ENCODE results near the gene NFKBIE.

NFKBIE gene

DNA sequence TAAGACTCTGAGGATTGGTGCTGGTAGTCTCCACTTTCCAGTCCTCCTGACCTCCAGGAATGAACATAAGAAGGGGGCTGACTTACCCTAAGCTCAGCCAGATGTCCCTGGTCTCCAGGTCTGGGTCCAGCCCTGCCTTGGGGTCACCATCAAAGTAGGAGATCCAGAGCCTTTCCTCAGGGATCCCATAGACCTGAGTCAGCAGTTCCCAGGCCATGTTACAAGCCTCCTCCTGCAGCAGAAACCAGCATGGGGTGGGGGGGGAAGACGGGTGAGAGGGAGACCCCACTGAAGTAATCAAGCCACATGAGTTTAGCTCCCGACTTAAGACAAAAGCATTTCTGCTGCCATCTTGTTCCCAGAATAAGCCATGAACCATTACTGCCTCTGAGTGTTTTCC is 46.0 kb upstream of the NFKBIE start:
- ATAC-seq = no peak
- TF ChIP-seq TCF4 (CRISPR knock-in tag; IDR thresholded peaks at IDR 0.05; ENCODE audit: borderline replicate concordance) = no peak

DNA sequence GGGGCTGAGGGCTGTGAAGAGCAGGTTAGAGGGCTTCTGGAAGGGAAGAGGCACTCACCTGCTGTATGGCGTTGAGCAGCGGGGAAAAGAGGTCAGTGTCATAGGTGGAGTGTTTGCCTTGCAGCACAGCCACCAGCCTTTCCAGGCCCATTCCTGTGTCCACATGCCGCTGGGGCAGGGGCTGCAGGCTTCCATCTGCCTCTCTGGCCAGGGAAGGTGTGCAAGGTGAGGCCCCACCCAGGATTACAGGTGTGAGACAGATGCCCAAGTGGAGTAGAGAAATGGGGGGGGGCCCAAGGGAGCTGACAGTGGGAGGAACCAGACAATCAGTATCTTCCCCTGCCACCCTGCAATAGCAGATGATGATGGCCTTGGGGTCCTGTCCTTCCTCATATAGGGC is 44.9 kb upstream of the NFKBIE start:
- no peak for ATAC-seq
- TF ChIP-seq ZNF8 (CRISPR knock-in tag; IDR thresholded peaks at IDR 0.05) (no peak), ZNF70 (CRISPR knock-in tag; IDR thresholded peaks at IDR 0.05) (no peak), TCF4 (CRISPR knock-in tag; IDR thresholded peaks at IDR 0.05; ENCODE audit: borderline replicate concordance) (no peak), RARB (CRISPR knock-in tag; IDR thresholded peaks at IDR 0.05) (no peak), ZC3H10 (CRISPR knock-in tag; IDR thresholded peaks at IDR 0.05) (no peak), ISL1 (CRISPR knock-in tag; IDR thresholded peaks at IDR 0.05) (no peak), GLIS3 (CRISPR knock-in tag; IDR thresholded peaks at IDR 0.05) (no peak), BACH2 (CRISPR knock-in tag; IDR thresholded peaks at IDR 0.05; ENCODE audit: borderline replicate concordance) (no peak), ESRRG (CRISPR knock-in tag; IDR thresholded peaks at IDR 0.05) (no peak)
- TF ChIP-seq, protein P1, sequence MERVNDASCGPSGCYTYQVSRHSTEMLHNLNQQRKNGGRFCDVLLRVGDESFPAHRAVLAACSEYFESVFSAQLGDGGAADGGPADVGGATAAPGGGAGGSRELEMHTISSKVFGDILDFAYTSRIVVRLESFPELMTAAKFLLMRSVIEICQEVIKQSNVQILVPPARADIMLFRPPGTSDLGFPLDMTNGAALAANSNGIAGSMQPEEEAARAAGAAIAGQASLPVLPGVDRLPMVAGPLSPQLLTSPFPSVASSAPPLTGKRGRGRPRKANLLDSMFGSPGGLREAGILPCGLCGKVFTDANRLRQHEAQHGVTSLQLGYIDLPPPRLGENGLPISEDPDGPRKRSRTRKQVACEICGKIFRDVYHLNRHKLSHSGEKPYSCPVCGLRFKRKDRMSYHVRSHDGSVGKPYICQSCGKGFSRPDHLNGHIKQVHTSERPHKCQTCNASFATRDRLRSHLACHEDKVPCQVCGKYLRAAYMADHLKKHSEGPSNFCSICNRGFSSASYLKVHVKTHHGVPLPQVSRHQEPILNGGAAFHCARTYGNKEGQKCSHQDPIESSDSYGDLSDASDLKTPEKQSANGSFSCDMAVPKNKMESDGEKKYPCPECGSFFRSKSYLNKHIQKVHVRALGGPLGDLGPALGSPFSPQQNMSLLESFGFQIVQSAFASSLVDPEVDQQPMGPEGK (CRISPR knock-in tag; IDR thresholded peaks at IDR 0.05; ENCODE audit: borderline replicate concordance) = no peak
- TF ChIP-seq, protein P2, sequence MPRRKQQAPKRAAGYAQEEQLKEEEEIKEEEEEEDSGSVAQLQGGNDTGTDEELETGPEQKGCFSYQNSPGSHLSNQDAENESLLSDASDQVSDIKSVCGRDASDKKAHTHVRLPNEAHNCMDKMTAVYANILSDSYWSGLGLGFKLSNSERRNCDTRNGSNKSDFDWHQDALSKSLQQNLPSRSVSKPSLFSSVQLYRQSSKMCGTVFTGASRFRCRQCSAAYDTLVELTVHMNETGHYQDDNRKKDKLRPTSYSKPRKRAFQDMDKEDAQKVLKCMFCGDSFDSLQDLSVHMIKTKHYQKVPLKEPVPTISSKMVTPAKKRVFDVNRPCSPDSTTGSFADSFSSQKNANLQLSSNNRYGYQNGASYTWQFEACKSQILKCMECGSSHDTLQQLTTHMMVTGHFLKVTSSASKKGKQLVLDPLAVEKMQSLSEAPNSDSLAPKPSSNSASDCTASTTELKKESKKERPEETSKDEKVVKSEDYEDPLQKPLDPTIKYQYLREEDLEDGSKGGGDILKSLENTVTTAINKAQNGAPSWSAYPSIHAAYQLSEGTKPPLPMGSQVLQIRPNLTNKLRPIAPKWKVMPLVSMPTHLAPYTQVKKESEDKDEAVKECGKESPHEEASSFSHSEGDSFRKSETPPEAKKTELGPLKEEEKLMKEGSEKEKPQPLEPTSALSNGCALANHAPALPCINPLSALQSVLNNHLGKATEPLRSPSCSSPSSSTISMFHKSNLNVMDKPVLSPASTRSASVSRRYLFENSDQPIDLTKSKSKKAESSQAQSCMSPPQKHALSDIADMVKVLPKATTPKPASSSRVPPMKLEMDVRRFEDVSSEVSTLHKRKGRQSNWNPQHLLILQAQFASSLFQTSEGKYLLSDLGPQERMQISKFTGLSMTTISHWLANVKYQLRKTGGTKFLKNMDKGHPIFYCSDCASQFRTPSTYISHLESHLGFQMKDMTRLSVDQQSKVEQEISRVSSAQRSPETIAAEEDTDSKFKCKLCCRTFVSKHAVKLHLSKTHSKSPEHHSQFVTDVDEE (CRISPR knock-in tag; IDR thresholded peaks at IDR 0.05) = no peak
- TF ChIP-seq, protein P3, sequence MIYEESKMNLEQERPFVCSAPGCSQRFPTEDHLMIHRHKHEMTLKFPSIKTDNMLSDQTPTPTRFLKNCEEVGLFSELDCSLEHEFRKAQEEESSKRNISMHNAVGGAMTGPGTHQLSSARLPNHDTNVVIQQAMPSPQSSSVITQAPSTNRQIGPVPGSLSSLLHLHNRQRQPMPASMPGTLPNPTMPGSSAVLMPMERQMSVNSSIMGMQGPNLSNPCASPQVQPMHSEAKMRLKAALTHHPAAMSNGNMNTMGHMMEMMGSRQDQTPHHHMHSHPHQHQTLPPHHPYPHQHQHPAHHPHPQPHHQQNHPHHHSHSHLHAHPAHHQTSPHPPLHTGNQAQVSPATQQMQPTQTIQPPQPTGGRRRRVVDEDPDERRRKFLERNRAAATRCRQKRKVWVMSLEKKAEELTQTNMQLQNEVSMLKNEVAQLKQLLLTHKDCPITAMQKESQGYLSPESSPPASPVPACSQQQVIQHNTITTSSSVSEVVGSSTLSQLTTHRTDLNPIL (CRISPR knock-in tag; IDR thresholded peaks at IDR 0.05; ENCODE audit: low read depth) = no peak
- TF ChIP-seq, protein P4, sequence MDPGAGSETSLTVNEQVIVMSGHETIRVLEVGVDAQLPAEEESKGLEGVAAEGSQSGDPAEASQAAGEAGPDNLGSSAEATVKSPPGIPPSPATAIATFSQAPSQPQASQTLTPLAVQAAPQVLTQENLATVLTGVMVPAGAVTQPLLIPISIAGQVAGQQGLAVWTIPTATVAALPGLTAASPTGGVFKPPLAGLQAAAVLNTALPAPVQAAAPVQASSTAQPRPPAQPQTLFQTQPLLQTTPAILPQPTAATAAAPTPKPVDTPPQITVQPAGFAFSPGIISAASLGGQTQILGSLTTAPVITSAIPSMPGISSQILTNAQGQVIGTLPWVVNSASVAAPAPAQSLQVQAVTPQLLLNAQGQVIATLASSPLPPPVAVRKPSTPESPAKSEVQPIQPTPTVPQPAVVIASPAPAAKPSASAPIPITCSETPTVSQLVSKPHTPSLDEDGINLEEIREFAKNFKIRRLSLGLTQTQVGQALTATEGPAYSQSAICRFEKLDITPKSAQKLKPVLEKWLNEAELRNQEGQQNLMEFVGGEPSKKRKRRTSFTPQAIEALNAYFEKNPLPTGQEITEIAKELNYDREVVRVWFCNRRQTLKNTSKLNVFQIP (CRISPR knock-in tag; IDR thresholded peaks at IDR 0.05; ENCODE audit: borderline replicate concordance, low read depth) = no peak

DNA sequence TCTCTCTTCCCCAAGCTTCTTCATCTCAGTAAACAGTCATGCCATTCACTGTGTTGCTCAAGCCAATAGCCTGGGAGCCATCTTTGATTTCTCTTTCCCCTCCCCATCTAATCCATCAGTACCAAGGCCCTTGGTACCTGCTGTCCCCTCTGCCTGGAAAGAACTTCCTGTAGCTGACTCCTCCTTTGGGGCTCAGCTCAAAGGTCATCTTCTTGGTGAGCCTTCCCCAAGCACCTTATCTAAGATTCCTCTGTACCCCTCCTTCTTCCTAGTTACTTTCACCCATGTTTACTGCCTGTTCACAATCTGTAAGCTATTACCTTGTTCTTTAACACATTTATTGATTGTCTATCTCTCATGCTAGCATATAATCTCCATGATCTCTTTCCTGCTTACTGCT is 44.3 kb upstream of the NFKBIE start:
- TF ChIP-seq, protein P4 (CRISPR knock-in tag; IDR thresholded peaks at IDR 0.05; ENCODE audit: borderline replicate concordance, low read depth) = no peak
- TF ChIP-seq SNAI2 (CRISPR knock-in tag; IDR thresholded peaks at IDR 0.05) (no peak), GLIS3 (CRISPR knock-in tag; IDR thresholded peaks at IDR 0.05) (no peak), PPARA (CRISPR knock-in tag; IDR thresholded peaks at IDR 0.05; ENCODE audit: borderline replicate concordance) (no peak), OSR1 (CRISPR knock-in tag; IDR thresholded peaks at IDR 0.05) (no peak), ZFP3 (CRISPR knock-in tag; IDR thresholded peaks at IDR 0.05) (no peak), ZFP30 (CRISPR knock-in tag; IDR thresholded peaks at IDR 0.05) (no peak), CSDC2 (CRISPR knock-in tag; IDR thresholded peaks at IDR 0.05) (no peak)

DNA sequence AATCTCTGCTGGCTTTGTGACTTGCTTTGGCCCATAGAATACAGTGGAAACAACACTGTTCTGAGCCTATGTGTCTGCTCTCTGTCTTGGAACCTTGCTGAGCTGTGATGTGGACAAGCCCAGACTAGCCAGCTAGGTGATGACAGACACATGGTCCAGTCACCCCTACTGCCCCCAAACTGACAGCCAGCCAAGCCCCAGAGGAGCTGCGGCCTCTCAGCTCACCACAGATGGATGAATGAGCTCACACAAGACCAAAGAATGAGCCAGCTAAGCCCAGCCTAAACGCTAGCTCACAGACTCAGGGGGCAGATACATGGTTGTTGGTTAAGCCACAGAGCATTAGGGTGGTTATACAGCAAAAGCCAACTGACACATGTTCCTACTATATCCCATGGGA is 43.7 kb upstream of the NFKBIE start:
- no peak for ATAC-seq
- TF ChIP-seq GLIS3 (CRISPR knock-in tag; IDR thresholded peaks at IDR 0.05) (no peak), OSR1 (CRISPR knock-in tag; IDR thresholded peaks at IDR 0.05) (no peak), TCF4 (CRISPR knock-in tag; IDR thresholded peaks at IDR 0.05; ENCODE audit: borderline replicate concordance) (no peak), ZNF70 (CRISPR knock-in tag; IDR thresholded peaks at IDR 0.05) (no peak), ZC3H10 (CRISPR knock-in tag; IDR thresholded peaks at IDR 0.05) (no peak), ISL1 (CRISPR knock-in tag; IDR thresholded peaks at IDR 0.05) (no peak), ESRRG (CRISPR knock-in tag; IDR thresholded peaks at IDR 0.05) (no peak), SNAI2 (CRISPR knock-in tag; IDR thresholded peaks at IDR 0.05) (no peak), ZFP3 (CRISPR knock-in tag; IDR thresholded peaks at IDR 0.05) (no peak), ZNF565 (CRISPR knock-in tag; conservative IDR thresholded peaks at IDR 0.05; ENCODE audit: low read depth) (no peak)
- TF ChIP-seq, protein P4 (CRISPR knock-in tag; IDR thresholded peaks at IDR 0.05; ENCODE audit: borderline replicate concordance, low read depth) = no peak
- TF ChIP-seq, protein P2 (CRISPR knock-in tag; IDR thresholded peaks at IDR 0.05) = no peak
- TF ChIP-seq, protein P3 (CRISPR knock-in tag; IDR thresholded peaks at IDR 0.05; ENCODE audit: low read depth) = no peak

More for the DNA sequence above, 44.3 kb upstream of the NFKBIE start:
- no peak for ATAC-seq

Data from SK-N-SH treated with all-trans-retinoic acid at 6 μM for 48 hours (cell line).